ENCODE results near the gene RIMS4. TPM values are rescaled to one million over a fixed set of nuclear protein-coding genes. Genes with fewer than 3 reads are reported as not detected.
"Not testable (repeated sequence)": the region's sequence is repeated elsewhere in the genome, so short reads cannot be mapped to it uniquely, and the experiment has no call there.

Gene RIMS4
- total RNA-seq, 1 experiment from 2014 or later: 16.3 TPM

- Histone ChIP-seq H3K23ac (ENCODE audit: insufficient read length, low read depth, low read length) (no peak overlapping the region), H3T11ph (ENCODE audit: low read length) (no peak overlapping the region), H3K23me2 (ENCODE audit: insufficient read length, low read depth, low read length, poor library complexity, severe bottlenecking) (no peaks in the 10 kb centered on the region), H3K79me2 (ENCODE audit: insufficient read depth, low read length) (no peaks in the 10 kb centered on the region), H3K27me3 (ENCODE audit: insufficient read depth, low read length) (no peaks in the 10 kb centered on the region), H4K5ac (ENCODE audit: insufficient read length, low read depth, low read length) (no peak overlapping the region), H4K91ac (ENCODE audit: insufficient read length, low read depth, low read length) (no peak overlapping the region), H3K4ac (ENCODE audit: low read depth, low read length) (no peak overlapping the region), H2BK5ac (ENCODE audit: insufficient read length, low read length) (no peak overlapping the region), H3K79me1 (ENCODE audit: insufficient read depth, low read depth, low read length, poor library complexity, severe bottlenecking) (no peaks in the 10 kb centered on the region), H2BK12ac (ENCODE audit: insufficient read length, low read depth, low read length) (no peak overlapping the region), H2BK120ac (ENCODE audit: low read depth, low read length, poor library complexity, severe bottlenecking) (no peak overlapping the region), H3K56ac (ENCODE audit: insufficient read length, low read depth, low read length) (no peak overlapping the region), H2AK5ac (ENCODE audit: insufficient read length, low read length) (no peak overlapping the region), H3K27ac (ENCODE audit: insufficient read length, low read depth, low read length) (no peak overlapping the region), H3K4me1 (ENCODE audit: insufficient read depth, low read length) (peaks cover 2% of the 10 kb centered on the region; the same call in 1 of the 2 replicates), H3K14ac (ENCODE audit: insufficient read depth, low read length) (no peak overlapping the region), H3K9me3 (ENCODE audit: control insufficient read depth, low read depth, low read length) (no peaks in the 10 kb centered on the region), H3K18ac (ENCODE audit: insufficient read length, low read depth, low read length) (no peak overlapping the region), H2BK15ac (ENCODE audit: low read depth, low read length) (no peak overlapping the region), H4K8ac (replicated peaks; ENCODE audit: insufficient read length, low read depth, low read length) (no peak overlapping the region), H3K9ac (ENCODE audit: extremely low read depth, insufficient read length, low read length) (no peak overlapping the region), H3K4me2 (ENCODE audit: insufficient read depth, insufficient read length, low read length) (no peak overlapping the region), H2AFZ (ENCODE audit: low read length) (no peak overlapping the region), H4K20me1 (ENCODE audit: control insufficient read depth, insufficient read depth, insufficient read length) (no peaks in the 10 kb centered on the region), H2BK20ac (ENCODE audit: low read depth, low read length, poor library complexity, severe bottlenecking) (no peak overlapping the region)
- Mint-ChIP-seq H3K27ac (peak overlapping the region in 1 of 3 experiments; percentile 21; a peak in 2 of 7 replicates), H3K4me1 (peaks cover 17 to 26% of the 10 kb centered on the region in 2 experiments), H3K27me3 (ENCODE audit: low read depth) (no peaks in the 10 kb centered on the region; the same call in 1 of the 2 replicates), H3K4me3 (no peak overlapping the region), H3K9me3 (no peaks in the 10 kb centered on the region), H3K36me3 (ENCODE audit: insufficient read depth in 1 of 3, low read depth in 3 of 3) (peaks cover 0 to 3% (median 0%) of the 10 kb centered on the region in 3 experiments; a peak in 3 of 7 replicates)
- no peak for DNase-seq
- no CpG with 5 or more reads among the region's 4 CpGs for WGBS (ENCODE audit: extremely low coverage, insufficient read length, low lambda C conversion rate)
- no peak for TF ChIP-seq CTCF (conservative IDR thresholded peaks at IDR 0.05)
These were observed 45.3 kb downstream of the RIMS4 start for GRCh38 chr20:44765091-44765490.

GRCh38 chr20:44763798-44764197 lies 46.5 kb downstream of the RIMS4 start:
- not testable (repeated sequence) for H3K4ac ChIP-seq (ENCODE audit: low read depth, low read length); H3K36me3 Mint-ChIP-seq (ENCODE audit: insufficient read depth in 1 of 3, low read depth in 3 of 3); H3K27me3 ChIP-seq (ENCODE audit: insufficient read depth, low read length); H3K9me3 Mint-ChIP-seq; DNase-seq; H3K14ac ChIP-seq (ENCODE audit: insufficient read depth, low read length); H2BK20ac ChIP-seq (ENCODE audit: low read depth, low read length, poor library complexity, severe bottlenecking); H3K27ac Mint-ChIP-seq; H3K23ac ChIP-seq (ENCODE audit: insufficient read length, low read depth, low read length); H4K5ac ChIP-seq (ENCODE audit: insufficient read length, low read depth, low read length); H3K79me1 ChIP-seq (ENCODE audit: insufficient read depth, low read depth, low read length, poor library complexity, severe bottlenecking); H3T11ph ChIP-seq (ENCODE audit: low read length); H3K23me2 ChIP-seq (ENCODE audit: insufficient read length, low read depth, low read length, poor library complexity, severe bottlenecking); H3K9ac ChIP-seq (ENCODE audit: extremely low read depth, insufficient read length, low read length); H3K56ac ChIP-seq (ENCODE audit: insufficient read length, low read depth, low read length); H2BK5ac ChIP-seq (ENCODE audit: insufficient read length, low read length); H3K27me3 Mint-ChIP-seq (ENCODE audit: low read depth); H3K4me2 ChIP-seq (ENCODE audit: insufficient read depth, insufficient read length, low read length); H2AFZ ChIP-seq (ENCODE audit: low read length); H3K79me2 ChIP-seq (ENCODE audit: insufficient read depth, low read length); H4K20me1 ChIP-seq (ENCODE audit: control insufficient read depth, insufficient read depth, insufficient read length); H3K4me3 Mint-ChIP-seq; H2BK15ac ChIP-seq (ENCODE audit: low read depth, low read length); H2AK5ac ChIP-seq (ENCODE audit: insufficient read length, low read length); H3K9me3 ChIP-seq (ENCODE audit: control insufficient read depth, low read depth, low read length); H4K8ac ChIP-seq (replicated peaks; ENCODE audit: insufficient read length, low read depth, low read length); H4K91ac ChIP-seq (ENCODE audit: insufficient read length, low read depth, low read length); H3K18ac ChIP-seq (ENCODE audit: insufficient read length, low read depth, low read length); H3K27ac ChIP-seq (ENCODE audit: insufficient read length, low read depth, low read length); H2BK12ac ChIP-seq (ENCODE audit: insufficient read length, low read depth, low read length); H2BK120ac ChIP-seq (ENCODE audit: low read depth, low read length, poor library complexity, severe bottlenecking); H3K4me1 ChIP-seq (ENCODE audit: insufficient read depth, low read length)
- peaks cover 16 to 25% of the 10 kb centered on the region in 2 experiments for H3K4me1 Mint-ChIP-seq
- no CpG with 5 or more reads among the region's 3 CpGs for WGBS (ENCODE audit: extremely low coverage, insufficient read length, low lambda C conversion rate)

Measured in H9 (cell line).